HG03159 (cell line): Measurements from ENCODE around the gene KCNIP4.

Source experiments
- ATAC-seq: cut with Tn5 transposase; IDR thresholded peaks from one replicate; pipeline ENCODE4 v1.9.1; 2021; ENCODE audit warnings: mild to moderate bottlenecking, moderate library complexity; ENCODE audit not compliant: unreplicated experiment

Gene KCNIP4

DNA sequence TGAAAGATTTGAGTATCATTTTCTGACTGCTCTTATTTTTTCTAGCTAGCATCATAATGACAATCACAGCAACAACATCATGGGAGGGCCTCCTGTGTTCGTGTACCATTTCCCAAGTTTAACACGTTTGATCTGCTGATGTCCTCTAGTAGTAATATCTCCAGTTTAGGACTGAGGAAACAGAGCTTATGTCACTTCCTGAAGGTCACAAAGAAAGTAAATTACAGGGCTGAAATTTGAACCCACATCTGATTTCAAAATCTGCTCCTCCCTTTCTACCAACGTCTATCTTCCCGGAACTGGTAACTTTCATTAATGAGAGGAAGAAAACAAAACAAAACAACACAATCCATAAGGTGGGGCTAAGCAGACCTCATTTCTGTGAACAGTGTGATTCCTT lies 945.6 kb downstream of the KCNIP4 start:
- no peak for ATAC-seq

- no peak for ATAC-seq
These were observed 946.3 kb downstream of the KCNIP4 start for GRCh38 chr4:21002286-21002685.

GRCh38 chr4:21001490-21001889 lies 947.1 kb downstream of the KCNIP4 start:
- no peak for ATAC-seq

DNA sequence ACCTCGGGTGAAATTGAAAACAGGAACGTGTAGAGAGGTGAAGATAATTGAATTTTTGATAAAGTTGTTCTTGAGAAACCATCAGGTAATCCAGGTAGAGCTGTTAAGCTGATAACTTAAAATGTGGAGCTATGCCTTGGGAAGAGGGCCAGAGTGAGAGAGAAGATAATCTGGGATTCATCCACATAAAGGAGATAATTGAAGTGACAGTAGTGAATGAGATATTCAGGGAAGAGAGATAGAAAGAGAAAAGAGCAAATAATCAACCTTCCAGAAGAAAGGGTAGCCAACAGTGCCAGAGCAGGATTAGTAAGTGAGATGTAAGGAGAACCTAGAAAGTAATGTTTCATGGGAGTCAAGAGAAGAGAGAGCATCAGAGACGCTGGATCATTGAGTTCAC lies 950.7 kb downstream of the KCNIP4 start:
- no peak for ATAC-seq

DNA sequence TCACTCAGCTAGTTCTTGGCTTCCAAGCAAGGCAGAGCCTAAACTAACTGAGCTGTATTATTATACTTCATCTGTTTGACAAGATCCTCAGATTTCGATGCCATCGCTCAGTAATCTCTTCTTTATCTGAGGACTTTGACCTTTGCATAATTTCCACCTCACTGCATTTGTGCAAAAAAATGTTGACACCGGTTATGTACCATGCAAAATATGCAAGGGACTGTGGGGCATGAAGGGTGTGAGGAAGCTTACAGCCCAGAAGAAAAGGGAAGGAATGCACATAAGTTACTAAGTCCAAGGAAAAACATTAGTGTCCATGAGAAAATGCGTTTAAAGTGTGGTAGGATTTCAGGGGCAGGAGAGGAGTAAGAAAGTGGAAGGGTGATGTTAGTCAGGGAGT lies 953.0 kb downstream of the KCNIP4 start:
- no peak for ATAC-seq

DNA sequence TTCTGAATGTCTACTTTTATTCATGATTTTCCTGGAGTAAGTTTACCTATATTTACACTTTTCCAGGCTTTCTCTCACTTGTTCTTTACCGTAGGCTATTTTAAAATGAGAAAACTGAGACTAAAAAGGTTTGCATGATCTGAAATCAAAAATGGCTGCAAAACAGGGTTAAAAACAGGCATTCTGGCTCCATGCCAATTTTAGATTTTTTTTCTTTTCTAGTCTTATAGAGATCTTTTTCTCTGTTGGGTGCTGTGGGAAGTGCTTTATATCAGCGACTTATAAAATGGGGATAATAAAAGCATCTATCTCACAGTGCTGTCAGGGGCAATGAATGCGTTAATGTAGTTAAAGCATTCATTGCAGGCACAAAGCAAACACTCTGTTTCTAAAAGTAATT lies 953.6 kb downstream of the KCNIP4 start:
- no peak for ATAC-seq

- ATAC-seq = no peak
These were observed 956.6 kb downstream of the KCNIP4 start for GRCh38 chr4:20992002-20992401.

GRCh38 chr4:20987191-20987590 lies 961.4 kb downstream of the KCNIP4 start:
- no peak for ATAC-seq

- no peak for ATAC-seq
These were observed 964.1 kb downstream of the KCNIP4 start for GRCh38 chr4:20984576-20984836.

GRCh38 chr4:20983763-20984575 lies 964.6 kb downstream of the KCNIP4 start:
- no peak for ATAC-seq

DNA sequence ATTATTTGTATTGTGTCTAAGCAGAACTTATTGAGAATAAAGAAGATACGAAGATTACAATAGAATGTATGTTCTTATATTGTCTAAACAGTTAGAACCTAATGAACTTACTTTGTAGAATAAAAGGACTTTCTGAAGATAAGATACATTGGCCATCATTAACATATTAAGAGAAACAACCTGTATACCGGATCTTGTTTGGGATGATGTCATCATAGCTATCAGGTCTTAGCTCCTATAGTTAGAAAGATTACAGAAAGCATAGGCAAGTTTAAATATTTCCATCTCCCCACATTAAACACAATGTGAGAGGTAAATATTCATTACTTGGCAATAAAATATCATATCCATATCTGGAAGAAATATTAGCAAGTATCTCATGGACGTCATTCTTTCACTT lies 966.0 kb downstream of the KCNIP4 start:
- no peak for ATAC-seq

GRCh38 chr4:20960291-20960690 lies 988.3 kb downstream of the KCNIP4 start:
- ATAC-seq = no peak

DNA sequence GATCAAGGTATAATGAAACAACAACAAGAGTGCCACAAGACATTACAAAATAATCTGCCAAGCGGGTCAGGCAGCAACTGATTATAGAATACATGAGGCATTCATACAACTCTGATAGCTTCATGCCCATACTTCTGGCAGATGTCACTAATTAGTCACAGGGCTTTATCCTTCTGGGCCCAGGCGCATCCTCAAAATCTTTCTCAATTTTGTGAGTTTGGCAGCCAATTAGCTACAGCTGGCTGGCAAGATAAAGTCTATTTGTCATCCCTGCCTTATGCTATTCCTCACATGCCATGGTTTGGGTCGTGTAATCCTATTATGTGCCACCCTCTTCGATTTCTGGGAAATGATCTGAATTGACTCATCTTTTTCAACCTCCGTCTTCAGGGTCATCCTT lies 994.0 kb downstream of the KCNIP4 start:
- no peak for ATAC-seq

GRCh38 chr4:20944961-20945360 lies 1003.6 kb downstream of the KCNIP4 start:
- ATAC-seq = no peak

DNA sequence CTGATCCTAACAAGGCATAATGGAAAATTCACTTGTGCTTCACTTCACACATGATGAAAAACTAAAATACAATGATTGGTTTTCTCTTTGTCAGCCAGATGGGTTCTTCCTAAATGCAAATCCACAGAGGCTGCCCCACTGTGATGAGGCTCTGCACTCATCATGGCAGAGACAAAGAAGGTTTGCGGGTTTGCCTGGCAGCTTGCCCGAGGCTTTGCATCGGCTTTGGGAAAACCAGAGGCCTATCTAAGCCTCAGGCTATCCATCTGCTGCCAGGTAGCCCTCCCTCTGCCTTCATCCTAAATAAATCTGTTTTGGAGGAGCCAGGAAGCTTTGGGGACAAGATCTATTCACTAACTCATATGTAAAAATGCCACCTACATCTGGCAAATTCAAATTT lies 1004.1 kb downstream of the KCNIP4 start:
- ATAC-seq = no peak

DNA sequence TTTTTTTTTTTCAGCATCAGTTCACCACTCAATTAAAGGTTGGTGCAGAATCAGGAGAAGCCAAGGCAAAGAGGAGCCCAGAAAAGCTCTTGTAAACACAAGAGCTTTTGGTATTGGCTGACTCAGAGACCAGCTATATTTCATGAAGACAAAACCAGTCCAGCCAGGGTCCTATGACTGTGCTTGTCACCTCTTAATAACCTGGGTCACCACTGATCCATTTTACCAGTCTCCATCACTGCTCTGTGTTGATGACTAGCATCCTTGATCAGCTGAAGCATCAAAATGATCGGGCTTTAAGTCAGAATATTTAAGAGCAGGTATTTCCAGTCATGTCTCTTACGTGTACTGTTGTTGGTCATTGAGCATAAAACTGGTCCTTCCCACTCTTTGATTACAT lies 1010.4 kb downstream of the KCNIP4 start:
- no peak for ATAC-seq

DNA sequence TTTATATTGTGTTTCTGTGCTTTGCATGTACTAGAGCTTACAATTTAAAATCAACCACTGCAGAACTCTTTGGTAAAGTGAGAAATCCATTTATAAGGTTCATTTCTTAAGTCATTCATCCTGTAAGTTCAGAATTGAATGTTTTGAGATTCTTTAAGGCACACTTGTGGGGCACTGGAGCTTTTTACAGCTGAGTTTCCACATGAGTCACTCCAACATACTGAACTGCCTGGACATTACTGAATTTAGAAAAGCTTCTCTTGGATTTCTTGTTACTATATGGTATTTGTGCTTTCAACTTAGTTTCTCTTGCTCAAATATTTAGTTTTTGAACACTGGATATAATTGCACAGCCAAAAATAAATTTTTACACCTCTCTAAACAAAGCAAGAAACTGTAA lies 1022.0 kb downstream of the KCNIP4 start:
- no peak for ATAC-seq

GRCh38 chr4:20925176-20925575 lies 1023.4 kb downstream of the KCNIP4 start:
- ATAC-seq = no peak

- ATAC-seq = no peak
These were observed 1025.6 kb downstream of the KCNIP4 start for GRCh38 chr4:20922962-20923361.

DNA sequence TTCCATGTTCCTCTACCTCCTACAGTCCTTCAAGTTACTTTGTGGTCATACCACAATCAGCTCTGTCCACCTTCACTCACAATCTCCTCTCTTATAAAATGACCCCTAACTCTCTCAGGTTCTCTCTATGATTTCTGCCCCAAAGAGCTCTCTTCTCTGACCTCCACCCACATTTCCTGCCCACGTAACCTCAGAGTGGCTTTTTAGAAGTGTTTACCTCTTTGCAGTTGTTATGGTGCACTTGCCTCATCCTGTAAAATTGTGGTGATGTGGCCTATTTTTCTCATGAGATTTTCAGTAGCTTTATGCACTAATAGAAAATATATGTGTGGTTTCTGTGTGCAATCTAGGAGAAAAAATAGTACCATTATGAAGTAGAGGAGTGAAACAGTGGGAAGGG lies 1032.5 kb downstream of the KCNIP4 start:
- ATAC-seq = no peak

- no peak for ATAC-seq
These were observed 1043.6 kb downstream of the KCNIP4 start for GRCh38 chr4:20904966-20905365.

DNA sequence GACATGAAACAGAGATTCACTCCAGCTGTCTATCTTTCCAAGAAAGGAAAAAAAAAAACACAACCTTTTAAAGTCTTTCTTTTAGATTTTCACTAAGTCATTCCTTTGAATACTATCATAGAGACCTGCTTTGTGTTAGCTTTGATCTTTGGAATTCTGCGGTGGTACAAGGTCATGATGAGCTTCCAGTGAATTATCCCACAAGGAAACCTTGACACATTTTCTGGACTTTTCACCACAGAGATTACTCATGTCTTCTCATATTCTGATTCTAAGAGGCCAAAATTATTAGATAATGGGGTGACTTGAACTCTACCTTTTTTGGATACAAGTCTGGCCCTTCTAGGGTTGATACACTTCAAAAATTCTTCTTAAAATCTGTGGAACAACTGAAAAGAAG lies 1046.7 kb downstream of the KCNIP4 start:
- ATAC-seq = no peak

DNA sequence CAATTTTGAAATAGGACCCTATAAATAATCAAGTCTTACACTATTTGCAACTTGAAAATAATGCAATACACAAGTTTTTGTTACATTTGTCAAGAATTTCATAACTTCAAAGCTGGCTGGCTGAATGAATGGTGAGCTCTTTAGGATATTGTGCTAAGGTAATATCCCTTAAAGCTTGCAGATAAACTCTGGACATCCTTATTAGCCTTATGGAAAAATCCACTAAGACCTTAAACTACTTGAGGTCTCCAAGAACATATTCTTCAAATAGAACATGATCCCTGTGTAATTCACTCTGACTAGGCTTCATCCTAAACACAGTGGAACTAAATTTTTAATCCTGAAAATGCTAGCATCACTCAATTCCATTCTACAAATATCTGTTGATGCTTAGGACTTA lies 1049.0 kb downstream of the KCNIP4 start:
- no peak for ATAC-seq
